HepG2 (cell line): Measurements from ENCODE around the gene CLDN4. TPM values are rescaled to one million over a fixed set of nuclear protein-coding genes. Genes with fewer than 3 reads are reported as not detected.
A peak's percentile ranks its signal among the peaks of the same experiment; 100 is the strongest.

ENCODE experiments used
- AHR ChIP-seq: IDR thresholded peaks from 2 replicates; pipeline ENCODE4 v1.6.1; 2018; ENCODE audit warnings: missing genetic modification reagents, missing compliant biosample characterization
- ARHGAP35 ChIP-seq: sonication (generic); formaldehyde crosslinking; IDR thresholded peaks from 2 replicates; pipeline ENCODE4 v1.9.0; 2022; ENCODE audit warnings: mild to moderate bottlenecking, inconsistent platforms, moderate library complexity, missing genetic modification reagents, borderline replicate concordance
- BORCS8-MEF2B ChIP-seq: sonication (generic); formaldehyde crosslinking; IDR thresholded peaks from 2 replicates; pipeline ENCODE4 v1.8.0; 2022; ENCODE audit warnings: mild to moderate bottlenecking, missing genetic modification reagents
- FOXP1 ChIP-seq, 2 experiments: fragments of 450-650 bp in 1 of 2; IDR thresholded peaks; 2 replicates each; pipeline ENCODE4 v1.6.1; 2017 to 2018; ENCODE audit warnings: antibody characterized with exemption in 1 of 2
- HNRNPK ChIP-seq: fragments of 200-400 bp; formaldehyde crosslinking; IDR thresholded peaks from 2 replicates; pipeline ENCODE4 v1.6.1; 2018; ENCODE audit warnings: low read length, low read depth, moderate library complexity, mild to moderate bottlenecking; ENCODE audit not compliant: poor library complexity, severe bottlenecking
- KAT2B ChIP-seq: fragments of 150-350 bp; IDR thresholded peaks from 2 replicates; pipeline ENCODE4 v1.6.1; 2014; ENCODE audit warnings: low read depth, low read length, borderline replicate concordance
- KLF13 ChIP-seq: sonication (generic); formaldehyde crosslinking; IDR thresholded peaks from 2 replicates; pipeline ENCODE4 v1.4.0; 2020; ENCODE audit warnings: mild to moderate bottlenecking, missing genetic modification reagents
- KLF6 ChIP-seq: IDR thresholded peaks from 2 replicates; pipeline ENCODE4 v1.8.0; 2016; ENCODE audit warnings: missing biosample characterization, missing genetic modification reagents
- MAFF ChIP-seq: IDR thresholded peaks from 2 replicates; pipeline ENCODE4 v1.6.1; 2011; ENCODE audit warnings: low read depth, low read length, improper control_type of control experiment
- MXD4 ChIP-seq: IDR thresholded peaks from 2 replicates; pipeline ENCODE4 v1.6.1; 2016; ENCODE audit warnings: mild to moderate bottlenecking, missing biosample characterization, missing genetic modification reagents
- TEAD2 ChIP-seq: sonication (generic); formaldehyde crosslinking; IDR thresholded peaks from 2 replicates; pipeline ENCODE4 v1.9.0; 2021; ENCODE audit warnings: missing genetic modification reagents
- YY1 ChIP-seq: IDR thresholded peaks from 2 replicates; pipeline ENCODE4 v1.6.1; 2011; ENCODE audit warnings: low read length, low read depth, moderate library complexity, mild to moderate bottlenecking; ENCODE audit not compliant: insufficient read depth, insufficient replicate concordance
- ZNF33A ChIP-seq: sonication (generic); formaldehyde crosslinking; IDR thresholded peaks from 2 replicates; pipeline ENCODE4 v1.5.1; 2020; ENCODE audit warnings: missing genetic modification reagents, mild to moderate bottlenecking, moderate library complexity, borderline replicate concordance
- ZNF362 ChIP-seq: sonication (generic); formaldehyde crosslinking; IDR thresholded peaks from 2 replicates; pipeline ENCODE4 v1.4.0; 2020; ENCODE audit warnings: missing genetic modification reagents, mild to moderate bottlenecking, borderline replicate concordance
- ZNF598 ChIP-seq: sonication (generic); formaldehyde crosslinking; IDR thresholded peaks from 2 replicates; pipeline ENCODE4 v1.5.1; 2020; ENCODE audit warnings: mild to moderate bottlenecking, missing genetic modification reagents, borderline replicate concordance
- ZNF724P ChIP-seq: sonication (generic); formaldehyde crosslinking; IDR thresholded peaks from 2 replicates; pipeline ENCODE4 v1.8.0; 2022; ENCODE audit warnings: missing genetic modification reagents, borderline replicate concordance
- ZSCAN31 ChIP-seq: sonication (generic); formaldehyde crosslinking; IDR thresholded peaks from 2 replicates; pipeline ENCODE4 v1.5.0; 2020; ENCODE audit warnings: low read depth, mild to moderate bottlenecking, missing genetic modification reagents
- polyA plus RNA-seq, 8 experiments: library from polyadenylated mRNA; depleted of rRNA in 3 of 8; stranded (reverse) in 7 of 8; unstranded in 1 of 8; fragments of >200 nt; fragmentation: Illumina TruSeq in 4 of 8; extraction: Trizol in 4 of 8; gene quantifications; 2 replicates each; pipeline versions ENCODE4 v1.2.1 to v1.2.3, GENCODE V29; 2011 to 2016; ENCODE audit warnings: low read depth in 4 of 8, missing spikeins in 1 of 8, mixed read lengths in 1 of 8; ENCODE audit not compliant: insufficient read depth in 1 of 8
- total RNA-seq, 5 experiments: library from RNA; depleted of rRNA; stranded (reverse); fragments of >200 nt; fragmentation: Illumina TruSeq; extraction: Trizol; gene quantifications; 2 replicates each; pipeline ENCODE4 v1.2.3, GENCODE V29; 2016; ENCODE audit warnings: low read depth in 1 of 5
- TF ChIP-seq, protein P1 (sequence below): sonication (generic); formaldehyde crosslinking; IDR thresholded peaks from 2 replicates; pipeline ENCODE4 v1.4.0; 2020; ENCODE audit warnings: mild to moderate bottlenecking, missing genetic modification reagents
- TF ChIP-seq, protein P2 (sequence below): sonication (generic); formaldehyde crosslinking; IDR thresholded peaks from 2 replicates; pipeline ENCODE4 v1.4.0; 2020; ENCODE audit warnings: missing genetic modification reagents; ENCODE audit errors: not compliant biosample characterization
- TF ChIP-seq, protein P3 (sequence below): sonication (generic); formaldehyde crosslinking; IDR thresholded peaks from 2 replicates; pipeline ENCODE4 v1.4.0; 2020; ENCODE audit warnings: missing genetic modification reagents
- TF ChIP-seq, protein P4 (sequence below): sonication (generic); formaldehyde crosslinking; IDR thresholded peaks from 2 replicates; pipeline ENCODE4 v1.5.1; 2020; ENCODE audit warnings: missing genetic modification reagents, mild to moderate bottlenecking, borderline replicate concordance

Gene CLDN4
- total and polyA plus RNA-seq, 2 of the 13 experiments (the other 11 are each of a cell fraction or from before 2014, with no cell fraction given), result 28.2 to 35.7 TPM

DNA sequence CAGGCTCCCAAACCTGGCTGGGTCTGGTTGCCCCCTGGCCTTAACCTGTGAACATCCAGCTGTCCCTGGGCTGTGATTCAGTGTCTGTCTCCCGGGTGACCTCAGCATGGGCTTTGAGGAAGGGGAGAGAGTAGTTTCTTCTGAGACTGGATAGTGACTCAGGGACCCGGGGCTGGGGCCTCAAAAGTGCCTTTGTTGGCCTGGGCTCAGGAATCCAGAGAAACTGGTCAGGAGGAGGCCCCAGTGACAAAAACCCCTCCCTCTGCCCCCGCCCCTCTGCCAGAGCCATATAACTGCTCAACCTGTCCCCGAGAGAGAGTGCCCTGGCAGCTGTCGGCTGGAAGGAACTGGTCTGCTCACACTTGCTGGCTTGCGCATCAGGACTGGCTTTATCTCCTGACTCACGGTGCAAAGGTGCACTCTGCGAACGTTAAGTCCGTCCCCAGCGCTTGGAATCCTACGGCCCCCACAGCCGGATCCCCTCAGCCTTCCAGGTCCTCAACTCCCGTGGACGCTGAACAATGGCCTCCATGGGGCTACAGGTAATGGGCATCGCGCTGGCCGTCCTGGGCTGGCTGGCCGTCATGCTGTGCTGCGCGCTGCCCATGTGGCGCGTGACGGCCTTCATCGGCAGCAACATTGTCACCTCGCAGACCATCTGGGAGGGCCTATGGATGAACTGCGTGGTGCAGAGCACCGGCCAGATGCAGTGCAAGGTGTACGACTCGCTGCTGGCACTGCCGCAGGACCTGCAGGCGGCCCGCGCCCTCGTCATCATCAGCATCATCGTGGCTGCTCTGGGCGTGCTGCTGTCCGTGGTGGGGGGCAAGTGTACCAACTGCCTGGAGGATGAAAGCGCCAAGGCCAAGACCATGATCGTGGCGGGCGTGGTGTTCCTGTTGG is at the start of gene CLDN4 (continued):
- TF ChIP-seq FOXP1 (IDR thresholded peaks at IDR 0.05), result no peak
- TF ChIP-seq FOXP1 (CRISPR knock-in tag; IDR thresholded peaks at IDR 0.05), result peak; percentile 23; the same call in 1 of the 2 replicates
- TF ChIP-seq, protein P1, sequence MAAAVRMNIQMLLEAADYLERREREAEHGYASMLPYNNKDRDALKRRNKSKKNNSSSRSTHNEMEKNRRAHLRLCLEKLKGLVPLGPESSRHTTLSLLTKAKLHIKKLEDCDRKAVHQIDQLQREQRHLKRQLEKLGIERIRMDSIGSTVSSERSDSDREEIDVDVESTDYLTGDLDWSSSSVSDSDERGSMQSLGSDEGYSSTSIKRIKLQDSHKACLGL, result peak; percentile 87; the same call in 1 of the 2 replicates
- 0 out of 2 replicates have a peak, but pooled peaks have one; percentile 28 for TF ChIP-seq KLF13
- TF ChIP-seq, protein P2, sequence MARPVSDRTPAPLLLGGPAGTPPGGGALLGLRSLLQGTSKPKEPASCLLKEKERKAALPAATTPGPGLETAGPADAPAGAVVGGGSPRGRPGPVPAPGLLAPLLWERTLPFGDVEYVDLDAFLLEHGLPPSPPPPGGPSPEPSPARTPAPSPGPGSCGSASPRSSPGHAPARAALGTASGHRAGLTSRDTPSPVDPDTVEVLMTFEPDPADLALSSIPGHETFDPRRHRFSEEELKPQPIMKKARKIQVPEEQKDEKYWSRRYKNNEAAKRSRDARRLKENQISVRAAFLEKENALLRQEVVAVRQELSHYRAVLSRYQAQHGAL (CRISPR knock-in tag), result no peak
- TF ChIP-seq MAFF, result peak; percentile 20; the same call in 1 of the 2 replicates
- no peak for TF ChIP-seq ZNF598 (CRISPR knock-in tag)
- TF ChIP-seq ARHGAP35 (CRISPR knock-in tag), result no peak
- no peak for TF ChIP-seq ZNF362 (CRISPR knock-in tag)
- TF ChIP-seq HNRNPK, result no peak
- TF ChIP-seq, protein P3, sequence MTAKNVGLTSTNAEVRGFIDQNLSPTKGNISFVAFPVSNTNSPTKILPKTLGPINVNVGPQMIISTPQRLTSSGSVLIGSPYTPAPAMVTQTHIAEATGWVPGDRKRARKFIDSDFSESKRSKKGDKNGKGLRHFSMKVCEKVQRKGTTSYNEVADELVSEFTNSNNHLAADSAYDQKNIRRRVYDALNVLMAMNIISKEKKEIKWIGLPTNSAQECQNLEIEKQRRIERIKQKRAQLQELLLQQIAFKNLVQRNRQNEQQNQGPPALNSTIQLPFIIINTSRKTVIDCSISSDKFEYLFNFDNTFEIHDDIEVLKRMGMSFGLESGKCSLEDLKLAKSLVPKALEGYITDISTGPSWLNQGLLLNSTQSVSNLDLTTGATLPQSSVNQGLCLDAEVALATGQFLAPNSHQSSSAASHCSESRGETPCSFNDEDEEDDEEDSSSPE, result no peak
- peak; percentile 67; the same call in 1 of the 2 replicates for TF ChIP-seq ZSCAN31
- peak; percentile 22 for TF ChIP-seq YY1
- no peak for TF ChIP-seq KLF6
- TF ChIP-seq BORCS8-MEF2B (CRISPR knock-in tag), result peak; percentile 61; the same call in 1 of the 2 replicates
- peak; percentile 68; the same call in 1 of the 2 replicates for TF ChIP-seq ZNF724P (CRISPR knock-in tag)
- no peak for TF ChIP-seq KAT2B
- TF ChIP-seq AHR, result no peak
- no peak for TF ChIP-seq MXD4 (CRISPR knock-in tag)
- TF ChIP-seq, protein P4, sequence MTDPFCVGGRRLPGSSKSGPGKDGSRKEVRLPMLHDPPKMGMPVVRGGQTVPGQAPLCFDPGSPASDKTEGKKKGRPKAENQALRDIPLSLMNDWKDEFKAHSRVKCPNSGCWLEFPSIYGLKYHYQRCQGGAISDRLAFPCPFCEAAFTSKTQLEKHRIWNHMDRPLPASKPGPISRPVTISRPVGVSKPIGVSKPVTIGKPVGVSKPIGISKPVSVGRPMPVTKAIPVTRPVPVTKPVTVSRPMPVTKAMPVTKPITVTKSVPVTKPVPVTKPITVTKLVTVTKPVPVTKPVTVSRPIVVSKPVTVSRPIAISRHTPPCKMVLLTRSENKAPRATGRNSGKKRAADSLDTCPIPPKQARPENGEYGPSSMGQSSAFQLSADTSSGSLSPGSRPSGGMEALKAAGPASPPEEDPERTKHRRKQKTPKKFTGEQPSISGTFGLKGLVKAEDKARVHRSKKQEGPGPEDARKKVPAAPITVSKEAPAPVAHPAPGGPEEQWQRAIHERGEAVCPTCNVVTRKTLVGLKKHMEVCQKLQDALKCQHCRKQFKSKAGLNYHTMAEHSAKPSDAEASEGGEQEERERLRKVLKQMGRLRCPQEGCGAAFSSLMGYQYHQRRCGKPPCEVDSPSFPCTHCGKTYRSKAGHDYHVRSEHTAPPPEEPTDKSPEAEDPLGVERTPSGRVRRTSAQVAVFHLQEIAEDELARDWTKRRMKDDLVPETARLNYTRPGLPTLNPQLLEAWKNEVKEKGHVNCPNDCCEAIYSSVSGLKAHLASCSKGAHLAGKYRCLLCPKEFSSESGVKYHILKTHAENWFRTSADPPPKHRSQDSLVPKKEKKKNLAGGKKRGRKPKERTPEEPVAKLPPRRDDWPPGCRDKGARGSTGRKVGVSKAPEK (CRISPR knock-in tag), result peak; percentile 81; the same call in 1 of the 2 replicates
- no peak for TF ChIP-seq ZNF33A (CRISPR knock-in tag)
- TF ChIP-seq TEAD2 (CRISPR knock-in tag), result peak; percentile 41; the same call in 1 of the 2 replicates
